HG02852 (cell line): ENCODE results near the gene PSMA6.
"Not testable (repeated sequence)": the region's sequence is repeated elsewhere in the genome, so short reads cannot be mapped to it uniquely, and the experiment has no call there.

ENCODE experiments used
- ATAC-seq: cut with Tn5 transposase; IDR thresholded peaks from one replicate; pipeline ENCODE4 v1.9.1; 2021; ENCODE audit warnings: mild to moderate bottlenecking, moderate library complexity; ENCODE audit not compliant: unreplicated experiment

PSMA6 gene

DNA sequence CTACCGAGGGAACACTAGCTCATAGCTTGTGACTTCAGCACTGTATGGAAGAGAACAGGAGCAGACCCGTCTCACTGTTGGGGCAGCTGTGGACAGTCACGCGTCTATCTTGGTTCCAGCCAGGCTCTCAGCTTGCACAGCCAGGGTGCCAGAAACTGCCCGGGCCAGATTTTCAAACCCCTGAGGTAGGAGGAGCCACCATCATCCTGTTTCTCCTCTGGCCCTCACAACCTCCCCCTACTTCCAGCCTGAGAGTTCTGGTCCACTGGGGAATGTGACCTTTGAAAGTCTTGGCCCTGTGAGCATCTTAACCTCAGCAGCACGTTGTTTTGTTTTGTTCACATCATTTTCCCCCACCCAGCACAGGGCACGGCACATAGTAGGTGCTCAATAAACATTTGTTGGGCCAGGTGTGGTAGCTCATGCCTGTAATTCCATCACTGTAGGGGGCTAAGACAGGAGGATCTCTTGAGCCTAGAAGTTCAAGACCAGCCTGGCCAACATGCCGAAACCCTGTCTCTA is 50.4 kb downstream of the PSMA6 start:
- no peak for ATAC-seq

DNA sequence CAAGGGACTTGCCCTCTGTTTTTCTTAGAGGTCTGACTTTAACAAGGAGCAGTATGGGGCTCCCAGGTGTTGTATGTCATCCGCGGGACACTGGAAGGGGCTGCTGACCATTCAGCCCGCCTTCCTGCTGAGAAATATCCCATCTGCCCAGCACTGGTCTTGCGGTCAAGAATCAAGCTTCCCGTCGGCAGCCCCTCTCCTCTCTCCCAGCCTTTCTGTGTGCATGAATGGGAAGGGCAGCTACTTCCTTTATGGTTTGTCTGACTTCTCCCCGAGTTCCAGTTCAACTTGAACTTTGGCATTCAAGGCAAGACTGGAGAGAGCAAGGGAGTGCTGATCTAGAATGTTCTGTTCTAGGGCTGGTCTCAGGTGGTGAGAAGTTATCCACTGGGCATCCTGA is 51.5 kb downstream of the PSMA6 start:
- no peak for ATAC-seq

DNA sequence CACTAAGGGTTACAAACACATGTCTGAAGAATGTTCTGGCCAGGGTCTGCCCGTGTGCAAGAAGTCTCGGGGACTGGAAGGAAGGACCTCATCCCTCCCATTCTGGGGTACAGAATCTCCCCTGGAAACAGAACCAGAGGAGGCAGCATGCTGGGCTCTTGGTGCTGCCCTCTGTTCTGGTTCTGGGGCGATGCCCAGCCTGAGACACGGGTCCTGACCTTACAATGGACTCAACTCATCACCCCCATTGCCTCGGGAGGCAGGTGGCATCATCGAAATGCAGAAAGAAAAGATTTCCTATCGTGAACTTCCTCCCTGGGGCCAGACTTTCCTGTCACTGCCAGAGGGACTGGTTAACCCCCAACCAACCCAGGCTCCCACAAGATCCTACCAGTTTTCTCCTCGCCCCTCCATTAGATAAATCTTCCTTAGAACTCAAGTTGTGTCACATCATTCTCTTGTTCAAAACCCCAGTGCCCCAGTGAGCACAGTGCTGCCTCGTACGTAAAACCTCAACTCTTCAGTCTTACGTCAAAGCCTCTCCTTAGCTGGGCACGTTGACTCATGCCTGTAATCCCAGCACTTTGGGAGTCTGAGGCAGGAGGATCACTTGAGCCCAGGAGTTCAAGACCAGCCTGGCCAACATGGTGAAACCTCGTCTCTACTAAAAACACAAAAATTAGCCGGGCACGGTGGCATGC is 52.1 kb downstream of the PSMA6 start:
- ATAC-seq, result no peak

DNA sequence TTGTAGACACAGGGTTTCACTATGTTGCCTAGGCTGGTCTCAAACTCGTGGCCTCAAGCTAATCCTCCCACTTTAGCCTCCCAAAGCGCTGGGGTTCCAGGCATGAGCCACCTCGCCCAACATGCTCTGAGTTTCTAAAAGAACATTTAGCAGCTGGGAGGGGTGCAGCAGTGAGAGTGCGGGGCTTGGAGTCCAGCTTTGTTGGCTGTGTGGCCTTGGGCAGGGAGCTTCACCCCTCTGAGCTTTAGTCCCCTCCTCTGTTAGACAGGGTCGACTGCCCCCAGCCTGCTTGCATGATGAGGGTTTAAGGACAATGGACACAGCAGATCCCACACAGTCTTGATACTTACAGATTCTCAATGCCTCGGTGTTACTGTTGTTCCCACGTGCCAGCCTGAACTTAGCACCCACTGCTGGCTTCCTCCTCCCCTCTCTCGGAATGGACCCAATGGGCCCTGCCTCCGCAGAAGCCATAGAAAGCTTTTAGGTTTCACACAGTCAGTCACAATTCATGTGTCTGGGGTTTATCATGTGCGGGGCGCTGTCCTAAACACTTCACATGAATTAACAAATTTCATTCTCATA is 54.6 kb downstream of the PSMA6 start:
- ATAC-seq, result no peak

DNA sequence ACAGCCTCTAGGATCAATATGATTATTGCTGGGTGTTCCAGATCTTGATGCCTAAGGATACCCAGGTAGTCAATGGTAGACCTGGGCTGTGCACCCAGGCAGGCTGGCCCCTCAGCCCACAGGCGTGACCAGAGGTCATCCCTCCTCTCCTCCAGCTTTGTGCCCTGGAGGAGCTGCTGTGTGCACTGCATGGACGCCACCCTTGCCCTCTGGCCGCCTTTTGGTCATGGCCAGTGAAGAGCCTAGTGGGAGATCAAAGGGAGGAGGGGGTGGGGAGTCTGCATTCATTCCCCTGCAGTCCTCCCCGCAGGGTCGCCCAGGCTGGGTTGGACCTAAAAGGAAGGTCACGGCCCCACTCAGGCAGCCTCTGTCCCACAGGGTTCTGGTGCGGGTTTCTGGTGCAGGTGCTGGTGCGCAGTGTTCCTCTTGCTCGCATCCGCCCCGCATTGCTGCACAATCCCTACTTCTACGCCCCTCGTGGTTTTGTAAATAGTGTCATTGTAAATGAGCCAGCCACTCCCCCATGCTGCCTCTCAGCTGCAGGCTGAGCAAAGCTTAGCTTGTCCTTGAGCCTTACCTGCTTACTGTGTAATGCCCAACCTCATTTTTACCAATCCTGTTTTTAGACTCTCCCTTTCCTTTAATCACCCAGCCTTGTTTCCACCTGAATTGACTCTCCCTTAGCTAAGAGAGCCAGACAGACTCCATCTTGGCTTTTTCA is 55.3 kb downstream of the PSMA6 start:
- ATAC-seq, result no peak

DNA sequence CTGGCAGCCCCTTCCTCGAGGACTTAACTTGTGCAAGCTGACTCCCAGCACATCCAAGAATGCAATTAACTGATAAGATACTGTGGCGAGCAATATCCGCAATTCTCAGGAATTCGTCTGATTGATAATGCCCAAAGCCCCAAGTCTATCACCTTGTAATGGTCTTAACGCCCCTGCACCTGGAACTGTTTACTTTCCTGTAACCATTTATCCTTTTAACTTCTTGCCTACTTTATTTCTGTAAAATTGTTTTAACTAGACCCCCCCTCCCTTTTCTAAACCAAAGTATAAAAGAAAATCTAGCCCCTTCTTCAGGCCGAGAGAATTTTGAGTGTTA is 55.8 kb downstream of the PSMA6 start:
- ATAC-seq, result not testable (repeated sequence)

DNA sequence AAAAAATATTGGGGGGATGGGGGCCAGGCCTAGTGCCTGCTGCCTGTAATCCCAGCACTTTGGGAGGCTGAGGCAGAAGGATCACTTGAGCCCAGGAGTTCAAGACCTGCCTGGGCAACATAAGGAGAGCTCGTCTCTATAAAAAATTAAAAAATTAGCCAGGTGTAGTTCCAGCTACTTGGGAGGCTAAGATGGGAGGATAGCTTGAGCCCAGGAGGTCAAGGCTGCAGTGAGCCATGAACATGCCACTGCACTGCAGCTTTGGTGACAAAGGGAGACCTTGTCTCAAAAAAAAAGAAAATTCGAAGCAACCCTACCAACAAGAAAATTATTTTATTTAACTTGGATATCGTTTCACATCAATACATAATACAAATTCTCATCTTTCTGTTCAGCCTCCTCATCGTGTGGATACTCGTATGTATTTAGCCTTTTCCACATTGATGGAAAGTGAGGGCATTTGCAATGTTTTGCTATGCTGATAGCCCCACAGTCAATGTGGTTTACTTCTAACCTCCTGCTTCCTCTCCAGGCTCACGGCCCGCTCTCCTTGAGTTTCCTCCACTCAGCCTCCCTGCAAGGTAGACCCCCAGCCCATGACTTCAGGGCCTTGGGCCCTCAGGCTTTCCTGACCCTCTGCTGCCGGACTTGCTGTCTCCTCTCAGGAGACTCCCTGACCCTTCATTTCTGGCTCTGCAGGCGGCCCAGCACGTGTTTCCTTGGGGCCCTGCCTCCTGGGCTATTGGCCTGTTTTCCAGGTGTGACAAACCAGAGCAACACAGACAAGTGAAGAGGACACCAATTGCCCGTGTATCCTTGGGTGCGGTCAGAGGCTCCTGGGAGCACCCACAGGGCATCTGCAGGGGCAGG is 57.5 kb downstream of the PSMA6 start:
- no peak for ATAC-seq

DNA sequence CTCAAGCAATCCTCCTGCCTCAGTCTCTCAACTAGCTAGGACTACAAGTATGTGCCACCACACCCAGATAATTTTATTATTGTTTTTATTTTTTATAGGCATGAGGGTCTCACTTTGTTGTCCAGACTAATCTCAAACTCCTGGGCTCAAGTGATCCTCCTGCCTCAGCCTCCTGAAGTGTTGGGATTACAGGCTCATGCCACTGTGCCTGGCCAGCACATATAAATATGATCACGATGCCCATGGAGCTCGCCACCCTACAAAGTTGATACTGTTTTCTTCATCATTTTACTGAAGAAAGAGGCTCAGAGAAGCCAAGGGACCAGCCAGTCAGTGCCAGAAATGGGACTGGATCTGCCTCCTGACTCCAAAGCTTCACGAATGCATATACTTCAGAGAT is 59.3 kb downstream of the PSMA6 start:
- no peak for ATAC-seq

DNA sequence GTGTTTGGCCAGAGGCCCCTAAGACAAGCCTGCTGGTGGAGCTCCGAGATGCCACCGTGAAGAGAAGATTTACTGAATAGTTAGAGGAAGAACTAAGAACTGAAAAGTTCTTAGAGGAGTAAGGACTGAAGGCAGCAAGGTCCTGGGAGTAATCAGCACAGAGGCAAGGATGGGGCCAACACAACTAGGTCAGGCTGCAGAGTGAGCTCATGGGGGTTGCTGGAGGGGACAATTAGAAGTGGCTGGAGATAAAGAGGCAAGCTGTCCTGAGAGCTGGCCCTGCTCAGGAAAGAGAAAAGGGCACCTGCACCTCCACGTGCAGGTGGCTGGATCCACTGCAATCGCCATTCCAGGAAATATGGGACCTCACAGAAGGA is 59.7 kb downstream of the PSMA6 start:
- ATAC-seq, result no peak

DNA sequence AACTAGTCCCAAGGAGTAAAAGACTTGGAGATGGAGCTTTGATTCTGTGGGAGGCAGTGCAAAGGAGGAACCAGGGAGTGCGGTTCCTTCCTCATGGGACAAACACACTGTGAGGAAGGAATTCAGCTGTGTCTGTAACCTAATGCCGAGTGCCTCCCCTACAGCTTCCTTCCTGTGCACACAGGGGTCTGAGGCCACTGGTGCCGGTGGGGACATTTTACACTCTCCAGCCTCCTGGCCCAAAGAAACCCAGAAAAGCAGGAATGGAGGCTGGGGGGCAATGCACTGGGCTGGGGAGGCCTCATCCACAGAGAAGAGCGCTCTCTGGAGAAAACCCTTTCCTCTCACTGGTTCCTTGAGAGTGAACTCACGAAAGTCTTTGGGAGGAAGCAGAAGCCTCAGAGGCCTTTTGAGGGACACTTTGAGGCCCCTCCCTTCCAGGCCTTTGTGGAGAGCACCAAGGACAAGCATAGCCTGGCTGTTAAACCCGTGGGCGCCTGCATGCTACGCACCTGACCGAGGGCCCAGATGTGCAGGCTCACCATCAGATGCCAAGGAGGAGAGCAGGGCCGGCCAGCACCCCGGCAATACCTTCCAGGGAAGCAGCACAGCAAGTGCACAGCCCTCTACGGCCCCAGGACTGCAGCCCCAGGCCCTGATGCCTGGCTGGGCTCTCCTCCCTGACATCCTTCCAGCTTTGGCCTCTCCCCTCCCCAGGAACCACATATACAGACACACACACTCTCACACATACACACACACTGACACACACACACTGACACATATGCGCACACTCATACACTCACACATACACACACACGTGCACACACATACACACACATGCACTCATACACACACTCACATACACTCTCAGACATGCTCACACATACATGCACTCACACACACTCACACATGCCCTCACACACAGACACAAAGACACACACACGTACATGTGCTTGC is 60.4 kb downstream of the PSMA6 start:
- no peak for ATAC-seq

DNA sequence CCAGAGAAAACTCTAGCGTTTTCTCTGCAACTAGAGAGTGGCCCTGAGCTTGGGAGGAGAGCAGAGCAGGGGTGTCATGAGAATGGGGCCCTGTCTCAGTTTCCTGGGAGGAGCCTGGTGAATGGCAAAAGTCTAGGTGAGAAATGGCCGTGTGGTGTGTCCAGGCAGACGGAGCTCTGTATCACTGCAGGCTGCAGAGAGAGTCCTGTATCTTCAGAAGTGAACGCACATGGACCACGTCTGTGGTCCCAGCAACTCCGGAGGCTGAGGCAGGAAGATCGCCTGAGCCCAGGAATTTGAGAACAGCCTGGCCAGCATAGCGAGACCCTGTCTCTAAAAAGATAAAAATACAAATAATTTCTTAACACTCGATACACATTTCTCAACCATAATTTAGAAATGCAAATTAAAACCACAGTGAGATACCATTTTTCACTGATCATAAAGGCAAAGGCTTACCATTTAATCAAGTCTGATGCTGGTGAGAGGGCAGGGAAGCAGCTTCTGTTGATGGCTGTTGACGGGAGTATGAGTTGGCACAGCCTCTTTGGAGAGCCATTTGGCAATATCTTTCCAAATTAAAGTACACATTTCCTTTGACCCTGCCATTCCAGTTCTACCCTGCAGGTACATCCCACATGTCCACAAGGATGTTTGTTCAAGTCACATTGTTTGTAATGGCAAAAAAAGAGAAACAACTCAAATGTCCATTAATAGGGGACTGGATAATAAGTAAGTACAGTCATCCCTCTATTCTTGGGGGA is 61.4 kb downstream of the PSMA6 start:
- ATAC-seq, result no peak

DNA sequence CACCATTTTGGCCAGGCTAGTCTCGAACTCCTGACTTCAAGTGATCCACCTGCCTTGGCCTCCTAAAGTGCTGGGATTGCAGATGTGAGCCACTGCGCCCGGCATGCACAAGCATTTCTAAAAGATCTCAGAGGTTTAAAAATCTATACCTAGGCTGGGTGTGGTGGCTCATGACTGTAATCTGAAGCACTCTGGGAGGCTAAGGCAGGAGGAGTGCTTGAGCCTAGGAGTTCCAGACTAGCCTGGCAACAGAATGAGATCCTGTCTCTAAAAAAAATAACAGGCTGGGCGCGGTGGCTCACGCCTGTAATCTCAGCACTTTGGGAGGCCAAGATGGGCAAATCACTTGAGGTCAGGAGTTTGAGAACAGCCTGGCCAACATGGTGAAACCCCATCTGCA is 63.1 kb downstream of the PSMA6 start:
- not testable (repeated sequence) for ATAC-seq

DNA sequence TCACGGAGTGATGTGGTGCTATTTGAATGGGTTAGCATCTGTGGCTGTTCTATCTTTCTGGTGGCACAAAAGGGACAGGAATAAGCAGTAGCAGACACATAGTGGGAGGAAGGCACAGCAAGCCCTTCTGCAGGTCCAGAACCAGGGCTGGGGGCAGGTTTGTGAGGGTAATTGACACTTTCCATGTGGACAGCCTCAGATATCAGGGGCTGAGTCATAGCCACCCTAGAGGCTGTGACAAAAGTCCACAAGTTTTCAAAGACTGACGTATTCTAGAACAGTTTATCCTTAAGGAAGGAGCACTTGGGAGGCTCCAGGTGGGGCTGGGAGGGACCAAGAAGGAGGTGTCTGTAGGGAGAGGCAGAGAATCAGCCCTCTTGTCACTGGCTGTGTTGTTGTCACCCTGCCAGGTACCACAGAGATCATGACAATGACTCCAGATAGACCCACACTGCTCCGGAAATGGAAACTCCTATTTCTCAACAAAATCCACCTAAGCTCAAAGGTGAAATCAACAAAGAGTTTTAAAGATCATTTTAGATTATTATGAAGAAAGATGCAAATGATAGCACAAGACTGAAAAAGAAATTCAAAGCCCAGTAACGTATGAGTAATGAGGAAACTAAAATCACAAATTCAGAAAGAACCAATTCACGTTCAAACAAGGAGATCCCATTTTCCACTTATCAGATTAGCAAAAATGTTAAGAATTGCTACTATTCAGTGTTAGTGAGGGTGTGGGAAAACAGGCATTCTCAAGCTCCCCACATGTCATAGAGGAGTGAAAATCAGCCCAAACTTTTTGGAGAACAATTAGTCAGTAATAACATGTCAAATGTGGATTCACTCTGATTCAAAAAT is 64.0 kb downstream of the PSMA6 start:
- no peak for ATAC-seq

DNA sequence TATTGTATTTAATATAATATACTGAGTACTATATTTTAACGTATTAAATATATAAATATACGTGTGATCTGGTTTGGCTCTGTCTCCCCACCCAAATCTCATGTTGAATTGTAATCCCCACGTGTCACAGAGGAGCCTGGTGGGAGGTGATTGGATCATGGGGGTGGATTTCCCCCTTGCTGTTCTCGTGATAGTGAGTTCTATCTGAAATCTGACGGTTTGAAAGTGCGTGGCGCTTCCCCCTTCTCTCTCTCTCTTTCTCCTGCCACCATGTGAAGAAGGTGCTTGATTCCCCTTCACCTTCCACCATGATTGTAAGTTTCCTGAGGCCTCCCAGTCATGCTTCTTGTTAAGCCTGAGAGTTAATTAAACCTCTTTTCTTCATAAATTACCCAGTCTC is 67.5 kb downstream of the PSMA6 start:
- not testable (repeated sequence) for ATAC-seq

DNA sequence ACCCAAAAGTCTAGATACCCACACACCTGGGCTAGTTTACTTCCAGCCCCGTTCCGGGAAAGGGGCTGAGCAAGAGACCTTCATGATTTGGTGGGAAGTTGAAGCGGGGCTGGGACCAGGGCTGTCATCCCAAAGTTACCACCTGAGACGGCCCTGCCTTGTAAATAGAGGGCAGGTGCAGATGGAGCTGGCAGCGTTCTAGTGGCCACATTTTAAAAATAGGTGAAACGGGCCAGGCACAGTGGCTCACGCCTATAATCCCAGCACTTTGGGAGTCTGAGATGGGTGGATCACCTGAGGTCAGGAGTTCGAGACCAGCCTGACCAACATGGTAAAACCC is 68.9 kb downstream of the PSMA6 start:
- ATAC-seq, result no peak

DNA sequence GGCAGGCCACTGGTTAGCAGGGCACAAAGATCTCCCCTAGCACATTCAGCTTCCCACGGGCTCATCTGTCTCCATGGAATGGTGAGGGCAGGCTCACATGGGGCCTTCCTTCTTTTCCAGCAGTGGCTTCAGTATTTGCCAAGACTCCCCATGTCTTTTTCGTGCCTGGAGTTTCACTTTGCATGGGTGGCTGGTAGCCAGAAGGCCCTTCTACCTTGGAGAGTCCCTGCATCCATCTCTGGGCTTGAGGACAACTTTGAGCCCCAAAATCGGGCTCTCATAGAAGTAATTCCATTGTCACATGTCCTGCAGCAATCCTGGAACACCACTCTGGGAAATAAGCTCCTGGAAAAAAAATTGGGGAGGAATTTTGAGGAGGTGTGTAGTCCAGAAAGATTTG is 70.3 kb downstream of the PSMA6 start:
- no peak for ATAC-seq

DNA sequence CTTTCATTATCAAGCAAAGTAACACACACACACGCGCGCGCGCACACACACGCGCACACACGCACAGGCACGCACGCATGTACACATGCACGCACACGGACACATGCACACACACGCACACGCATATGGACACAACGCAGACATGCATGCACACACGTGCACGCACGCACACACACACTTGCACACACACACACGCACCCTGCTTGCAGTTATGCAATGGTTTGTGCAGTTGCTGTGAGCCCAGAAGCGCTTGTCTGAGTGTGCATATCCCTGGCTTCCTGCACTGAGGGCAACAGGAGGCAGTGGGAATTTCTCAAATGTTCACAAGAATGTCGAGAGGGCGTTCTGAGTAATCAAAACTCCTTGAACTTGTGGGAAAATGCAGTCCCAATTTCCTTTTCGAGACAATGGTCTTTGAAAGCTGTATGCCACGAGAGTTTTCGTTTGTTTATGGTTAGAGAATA is 70.8 kb downstream of the PSMA6 start:
- ATAC-seq, result no peak
